K562 (cell line): ENCODE measurements around the gene ARHGAP28. TPM values are rescaled to one million over a fixed set of nuclear protein-coding genes. Genes with fewer than 3 reads are reported as not detected.

Experiments used
- BRD4 ChIP-seq: fragments of 200-600 bp; sonication (generic); IDR thresholded peaks from 2 replicates; pipeline ENCODE4 v1.6.1; 2017; ENCODE audit warnings: inconsistent platforms
- CREM ChIP-seq: IDR thresholded peaks from 2 replicates; pipeline ENCODE4 v1.6.1; 2014; ENCODE audit warnings: antibody characterized with exemption, low read depth
- FOXK1 ChIP-seq: sonication (generic); formaldehyde crosslinking; IDR thresholded peaks from 2 replicates; pipeline ENCODE4 v1.8.0; 2022; ENCODE audit warnings: missing genetic modification reagents, mild to moderate bottlenecking, borderline replicate concordance
- FOXM1 ChIP-seq, 2 experiments: fragments of 450-650 bp in 1 of 2; sonication (generic) in 1 of 2; formaldehyde crosslinking in 1 of 2; IDR thresholded peaks; 2 replicates each; pipeline versions ENCODE4 v1.6.1 to v1.9.0; 2017 to 2022; ENCODE audit warnings: low read depth in 2 of 2, mild to moderate bottlenecking in 2 of 2, missing genetic modification reagents in 1 of 2, moderate library complexity in 1 of 2
- HDAC1 ChIP-seq, 2 experiments: fragments of 450-650 bp; IDR thresholded peaks; 2 replicates each; pipeline ENCODE4 v1.6.1; 2016 to 2017; ENCODE audit warnings: inconsistent platforms in 1 of 2, mild to moderate bottlenecking in 1 of 2, moderate library complexity in 1 of 2
- HEY1 ChIP-seq: fragments of 250-450 bp; sonication (Bioruptor Pico); IDR thresholded peaks from 2 replicates; pipeline ENCODE4 v1.5.0; 2020; ENCODE audit warnings: mild to moderate bottlenecking, moderate library complexity, borderline replicate concordance
- KDM1A ChIP-seq, 2 experiments: fragments of 450-650 bp; IDR thresholded peaks; 2 replicates each; pipeline ENCODE4 v1.6.1; 2016; ENCODE audit warnings: mild to moderate bottlenecking in 2 of 2
- KDM5B ChIP-seq: fragments of 200-600 bp; sonication (generic); IDR thresholded peaks from 2 replicates; pipeline ENCODE4 v1.6.1; 2012; ENCODE audit warnings: low read depth, mild to moderate bottlenecking, moderate library complexity, low read length, control low read depth, inconsistent platforms; ENCODE audit not compliant: insufficient replicate concordance
- REST ChIP-seq, 2 experiments: fragments of 450-650 bp; formaldehyde crosslinking in 1 of 2; IDR thresholded peaks; 2 replicates each; pipeline versions ENCODE4 v1.4.0 to v1.6.1; 2014 to 2020; ENCODE audit warnings: mild to moderate bottlenecking in 2 of 2, borderline replicate concordance in 1 of 2, low read depth in 1 of 2
- SMAD2 ChIP-seq: fragments of 150-350 bp; IDR thresholded peaks from 2 replicates; pipeline ENCODE4 v1.6.1; 2014; ENCODE audit warnings: low read depth, mild to moderate bottlenecking, low read length
- SOX6 ChIP-seq: fragments of 450-650 bp; IDR thresholded peaks from 2 replicates; pipeline ENCODE4 v1.6.1; 2014; ENCODE audit warnings: mild to moderate bottlenecking
- THAP12 ChIP-seq: fragments of 250-450 bp; sonication (Bioruptor Pico); IDR thresholded peaks from 2 replicates; pipeline ENCODE4 v1.9.0; 2021; ENCODE audit warnings: mild to moderate bottlenecking, inconsistent platforms
- ZBTB43 ChIP-seq: sonication (generic); formaldehyde crosslinking; IDR thresholded peaks from 2 replicates; pipeline ENCODE4 v1.8.0; 2023; ENCODE audit warnings: mild to moderate bottlenecking, missing genetic modification reagents
- ZNF57 ChIP-seq: fragments of 450-650 bp; formaldehyde crosslinking; IDR thresholded peaks from 2 replicates; pipeline ENCODE4 v1.4.0; 2020; ENCODE audit warnings: mild to moderate bottlenecking, moderate library complexity
- polyA plus RNA-seq, 8 experiments: library from polyadenylated mRNA; depleted of rRNA in 4 of 8; stranded (reverse) in 5 of 8; unstranded in 3 of 8; fragments of >200 nt; fragmentation: Nextera tagmentation in 2 of 8; fragmentation: Illumina TruSeq in 1 of 8; extraction: Ambion mirVana in 2 of 8; extraction: Trizol in 1 of 8; gene quantifications; 2 replicates each; pipeline versions ENCODE4 v1.2.1 to v1.2.3, GENCODE V29; 2011 to 2014; ENCODE audit warnings: inconsistent platforms in 1 of 8, missing spikeins in 1 of 8
- total RNA-seq, 7 experiments: library from RNA; depleted of rRNA in 6 of 7; stranded (reverse); fragments of >200 nt in 6 of 7; fragmentation: Illumina TruSeq in 2 of 7; extraction: Trizol in 2 of 7; gene quantifications; 2 replicates each; pipeline versions ENCODE4 v1.2.1 to v1.2.3, GENCODE V29; 2011 to 2021; ENCODE audit warnings: low replicate concordance in 1 of 7

Gene ARHGAP28
- total and polyA plus RNA-seq, 9 of the 15 experiments (the other 6 are each of a cell fraction or from before 2014, with no cell fraction given): 0.93 to 5.9 (median 5.0) TPM

- TF ChIP-seq THAP12 (CRISPR knock-in tag) (peak; percentile 51; the same call in 1 of the 2 replicates), ZNF57 (0 out of 2 replicates have a peak, but pooled peaks have one; percentile 41), HEY1 (CRISPR knock-in tag) (peak; percentile 60), FOXK1 (CRISPR knock-in tag) (peak; percentile 94; the same call in 1 of the 2 replicates), SMAD2 (no peak), REST (IDR thresholded peaks at IDR 0.05; ENCODE audit: borderline replicate concordance) (peak; percentile 37; the same call in 1 of the 2 replicates), REST (CRISPR knock-in tag; IDR thresholded peaks at IDR 0.05; ENCODE audit: low read depth) (peak; percentile 34; the same call in 1 of the 2 replicates), FOXM1 (IDR thresholded peaks at IDR 0.05; ENCODE audit: low read depth) (peak; percentile 78), FOXM1 (CRISPR knock-in tag; IDR thresholded peaks at IDR 0.05; ENCODE audit: low read depth) (no peak), ZBTB43 (no peak), KDM1A (IDR thresholded peaks at IDR 0.05) (peak; percentile 20 to 60; a peak in 2 of 4 replicates), HDAC1 (IDR thresholded peaks at IDR 0.05) (peak in 1 of 2 experiments; percentile 60; a peak in 1 of 4 replicates), KDM5B (peak; percentile 92), CREM (peak; percentile 12; the same call in 1 of the 2 replicates), SOX6 (peak; percentile 96), BRD4 (peak; percentile 74; the same call in 1 of the 2 replicates)
Observed at GRCh38 chr18:6683112-6683876, 46.2 kb upstream of the ARHGAP28 start (continued).
